GM12872 (cell line): ENCODE measurements around the gene ERAL1.

Experiments
- TF ChIP-seq, protein P1 (sequence below): IDR thresholded peaks from 3 replicates; pipeline ENCODE4 v1.5.1; 2011; ENCODE audit warnings: low read depth, mild to moderate bottlenecking, low read length, moderate library complexity; ENCODE audit not compliant: insufficient read depth

The ERAL1 gene

DNA sequence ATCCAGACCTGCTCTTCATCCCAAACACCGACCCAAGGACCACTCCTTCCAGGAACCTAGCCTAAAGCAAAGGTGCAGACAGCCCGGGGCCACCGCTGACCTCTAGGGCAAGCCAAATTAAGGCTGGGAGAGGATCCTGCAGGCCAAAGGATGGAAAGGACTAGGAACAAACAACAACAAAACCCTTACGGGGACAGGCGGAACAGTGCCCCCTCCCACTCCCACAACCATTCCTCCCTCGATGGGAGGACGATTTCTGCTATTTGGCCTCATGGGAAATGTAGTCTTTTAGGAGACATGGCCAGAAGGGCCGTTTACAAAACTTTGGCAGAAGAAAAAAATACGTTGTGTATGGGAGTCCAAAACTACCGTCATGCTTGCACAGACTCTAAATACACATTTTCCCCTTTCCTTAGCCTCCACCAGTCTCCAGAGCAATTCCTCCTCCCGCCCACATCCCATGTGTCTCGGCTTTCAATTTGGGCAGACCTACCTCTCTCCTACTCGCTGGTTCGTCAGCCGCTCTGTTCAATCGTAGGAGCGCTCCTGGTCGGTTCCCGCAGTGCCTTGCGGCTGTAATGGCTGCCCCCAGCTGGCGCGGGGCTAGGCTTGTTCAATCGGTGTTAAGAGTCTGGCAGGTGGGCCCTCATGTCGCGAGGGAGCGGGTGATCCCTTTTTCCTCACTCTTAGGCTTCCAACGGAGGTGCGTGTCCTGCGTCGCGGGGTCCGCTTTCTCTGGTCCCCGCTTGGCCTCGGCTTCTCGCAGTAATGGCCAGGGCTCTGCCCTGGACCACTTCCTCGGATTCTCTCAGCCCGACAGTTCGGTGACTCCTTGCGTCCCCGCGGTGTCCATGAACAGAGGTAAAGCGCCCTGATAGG lies at the start of gene ERAL1:
Gene ERAL1, plus strand, starts transcription at position 560 of the 879 bp plus-strand sequence. Its CDS starts 19 bp downstream, at position 579.
- TF ChIP-seq, protein P1, sequence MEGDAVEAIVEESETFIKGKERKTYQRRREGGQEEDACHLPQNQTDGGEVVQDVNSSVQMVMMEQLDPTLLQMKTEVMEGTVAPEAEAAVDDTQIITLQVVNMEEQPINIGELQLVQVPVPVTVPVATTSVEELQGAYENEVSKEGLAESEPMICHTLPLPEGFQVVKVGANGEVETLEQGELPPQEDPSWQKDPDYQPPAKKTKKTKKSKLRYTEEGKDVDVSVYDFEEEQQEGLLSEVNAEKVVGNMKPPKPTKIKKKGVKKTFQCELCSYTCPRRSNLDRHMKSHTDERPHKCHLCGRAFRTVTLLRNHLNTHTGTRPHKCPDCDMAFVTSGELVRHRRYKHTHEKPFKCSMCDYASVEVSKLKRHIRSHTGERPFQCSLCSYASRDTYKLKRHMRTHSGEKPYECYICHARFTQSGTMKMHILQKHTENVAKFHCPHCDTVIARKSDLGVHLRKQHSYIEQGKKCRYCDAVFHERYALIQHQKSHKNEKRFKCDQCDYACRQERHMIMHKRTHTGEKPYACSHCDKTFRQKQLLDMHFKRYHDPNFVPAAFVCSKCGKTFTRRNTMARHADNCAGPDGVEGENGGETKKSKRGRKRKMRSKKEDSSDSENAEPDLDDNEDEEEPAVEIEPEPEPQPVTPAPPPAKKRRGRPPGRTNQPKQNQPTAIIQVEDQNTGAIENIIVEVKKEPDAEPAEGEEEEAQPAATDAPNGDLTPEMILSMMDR = no peak

DNA sequence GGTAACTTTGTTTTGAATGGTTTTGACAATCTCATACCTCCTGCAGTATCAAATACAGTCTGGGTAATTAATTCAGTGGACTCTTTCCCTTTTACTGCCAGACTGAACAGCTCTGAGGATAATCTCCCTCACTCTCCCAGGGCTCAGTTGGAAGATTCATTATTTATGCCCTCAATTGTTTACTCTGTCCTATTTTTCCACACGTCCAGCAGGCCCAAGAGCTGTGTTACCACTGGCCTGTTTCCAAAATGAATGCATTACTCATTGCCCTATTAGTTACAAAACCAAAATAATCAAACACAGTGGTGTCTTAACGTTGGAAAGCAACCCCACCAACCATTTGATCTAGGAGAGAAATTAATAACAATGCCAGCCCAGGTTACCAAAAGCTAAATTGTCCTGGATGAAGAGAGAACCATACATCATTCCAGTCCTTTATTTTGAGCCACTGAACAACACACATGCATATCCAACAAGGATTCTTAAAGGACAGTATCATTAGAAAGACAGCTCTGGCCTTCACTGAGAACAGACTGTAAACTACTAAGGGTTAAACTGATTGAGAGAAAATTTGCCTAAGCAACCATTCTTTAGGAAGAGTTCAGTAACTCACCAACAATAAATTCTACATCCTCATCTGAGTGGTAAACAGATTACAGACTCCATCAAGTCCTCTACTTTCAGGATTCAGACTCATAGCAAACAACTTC lies 46.7 kb upstream of the ERAL1 start:
- TF ChIP-seq, protein P1 = no peak

DNA sequence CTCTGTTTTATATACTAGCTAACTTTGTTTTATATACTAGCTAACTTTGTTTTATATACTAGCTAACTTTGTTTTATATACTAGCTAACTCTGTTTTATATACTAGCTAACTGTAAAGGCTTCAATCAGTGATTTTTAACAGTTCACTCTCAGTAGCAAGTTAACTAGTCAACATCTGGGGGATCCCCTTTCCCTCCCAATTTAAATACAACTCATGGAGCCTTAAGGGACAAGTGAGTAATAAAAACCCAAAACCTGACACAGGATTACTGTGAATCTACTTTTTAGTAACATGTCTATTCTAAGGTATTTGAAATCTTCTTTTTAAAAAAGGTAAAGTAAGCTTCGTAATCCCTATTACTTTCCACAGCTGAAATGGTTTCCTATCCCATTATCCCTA lies 44.4 kb upstream of the ERAL1 start:
- TF ChIP-seq, protein P1 = no peak

DNA sequence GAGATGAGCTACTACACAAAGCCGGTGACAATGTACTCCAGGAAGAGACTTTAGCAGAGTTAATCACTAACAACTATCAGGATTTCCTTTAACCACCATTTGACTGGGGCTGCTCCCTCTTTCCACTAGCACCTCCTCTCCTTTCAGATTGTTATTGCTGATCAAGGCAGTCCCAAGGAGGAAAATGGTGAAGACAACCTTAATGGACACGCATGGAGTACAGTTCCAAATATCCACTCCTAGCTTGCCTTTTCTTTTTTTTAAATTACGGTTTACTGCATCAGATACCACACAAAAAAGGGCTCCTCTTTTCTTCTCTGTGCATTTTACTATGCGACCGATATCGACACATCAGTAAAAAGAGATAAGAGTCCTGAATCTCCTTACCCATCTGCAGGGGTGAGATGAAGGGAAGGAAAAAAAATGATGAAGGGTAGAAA lies 43.1 kb upstream of the ERAL1 start:
- TF ChIP-seq, protein P1 = no peak

DNA sequence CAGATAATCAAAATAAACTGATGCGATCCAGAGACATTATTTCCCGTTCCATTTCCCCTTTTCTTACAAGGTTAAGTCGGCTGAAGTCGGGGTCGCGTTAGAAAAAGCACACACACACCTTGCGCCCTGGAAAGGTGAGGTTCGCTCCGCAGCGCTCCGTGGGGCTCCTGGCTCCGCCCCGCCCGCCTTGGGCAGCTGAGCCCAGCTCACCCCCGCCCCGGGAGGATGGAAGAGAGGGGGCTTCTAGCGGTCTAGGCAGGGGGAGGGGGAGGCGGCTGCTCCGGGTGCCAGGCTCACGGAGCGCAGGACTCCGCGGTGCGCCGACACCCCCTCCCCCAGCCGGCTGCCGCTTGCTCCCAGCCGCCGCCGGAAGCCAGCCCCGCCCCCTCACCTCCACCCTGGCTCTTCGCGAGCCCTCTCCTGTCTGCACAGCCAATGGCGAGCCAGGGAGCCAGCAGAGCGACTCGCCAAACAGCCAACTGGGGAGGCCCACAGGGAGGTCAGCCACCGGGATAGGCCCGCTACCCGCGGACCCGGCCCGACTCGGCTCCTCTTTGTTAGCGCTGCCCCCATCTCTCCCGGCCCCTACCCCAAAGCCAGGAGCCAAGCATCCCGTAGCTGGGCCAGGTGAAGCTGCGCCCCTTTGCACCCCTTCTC lies 42.6 kb upstream of the ERAL1 start:
- TF ChIP-seq, protein P1 = no peak

DNA sequence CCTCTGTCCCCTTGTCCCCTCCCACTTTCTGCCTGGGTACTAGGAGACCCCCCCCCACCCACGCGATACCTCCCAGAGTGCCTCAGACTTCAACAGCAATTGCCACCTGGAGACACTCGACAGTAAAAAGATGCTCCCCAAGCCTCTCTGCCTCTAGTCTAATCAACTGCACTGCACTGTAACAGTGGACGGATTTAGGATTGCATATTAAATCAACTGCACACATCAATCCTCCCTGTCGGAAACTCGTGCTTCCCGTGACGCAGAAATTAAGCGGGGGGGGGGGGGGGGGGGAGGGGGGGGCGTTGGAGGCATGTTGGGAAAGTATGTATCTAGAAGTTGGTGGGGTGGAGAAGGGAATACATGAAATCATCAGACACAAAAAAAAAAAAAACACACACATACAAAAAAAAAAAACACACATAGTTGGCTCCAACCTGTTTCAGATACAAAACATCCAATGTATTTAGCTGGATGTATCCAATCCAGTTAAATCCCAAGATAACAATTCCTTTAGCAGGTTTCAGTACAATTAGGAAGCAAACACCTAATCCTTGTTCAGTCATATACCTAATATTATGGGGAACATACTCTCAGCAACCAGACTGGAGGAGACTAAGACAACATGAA lies 42.0 kb upstream of the ERAL1 start:
- TF ChIP-seq, protein P1 = no peak
